ENCODE data around the gene FAM13A. TPM values are rescaled to one million over a fixed set of nuclear protein-coding genes. Genes with fewer than 3 reads are reported as not detected.

FAM13A gene
- total and polyA plus RNA-seq, 2 of the 8 experiments (the other 6 are each of a cell fraction or from before 2014, with no cell fraction given) = 7.1 to 16.5 TPM

GRCh38 chr4:89026542-89026941, 30.4 kb downstream of the FAM13A start:
- H3K27ac ChIP-seq (ENCODE audit: low read depth, low read length) = no peak overlapping the region
- ChIA-PET CTCF (ENCODE audit: partially characterized antibody) (interaction anchor here (12.0 kb wide), 1 partner anchor 211 kb away, joined by 224 read pairs; no protein-coding TSS in a partner anchor), POLR2A (ENCODE audit: partially characterized antibody) (no interaction called here)
- H4K5ac ChIP-seq (ENCODE audit: insufficient read length, low read depth, low read length) = no peak overlapping the region
- no peaks in the 10 kb centered on the region for H3K23me2 ChIP-seq (ENCODE audit: low read depth, low read length)
- WGBS, 2 experiments (ENCODE audit: extremely low coverage in 1 of 2, insufficient coverage in 1 of 2, insufficient read length in 1 of 2, insufficient replicate concordance in 2 of 2, low coverage in 1 of 2, low lambda C conversion rate in 2 of 2, missing lambda C conversion rate in 1 of 2) = 85% methylated on average over 3 of the region's 3 CpGs; no CpG with 5 or more reads in 1 of the 2 experiments
- DNase-seq (ENCODE audit: low read depth in 1 of 2, low spot score in 2 of 2) = no peak
- no peak overlapping the region for H3K4me2 ChIP-seq (ENCODE audit: insufficient read depth in 1 of 2, low read depth in 2 of 2, low read length in 2 of 2)
- H2AK5ac ChIP-seq (ENCODE audit: low read depth, low read length) = no peak overlapping the region
- no peak overlapping the region for H2BK5ac ChIP-seq (ENCODE audit: low read depth, low read length)
- H3K14ac ChIP-seq (ENCODE audit: insufficient read length) = no peak overlapping the region
- no peaks in the 10 kb centered on the region; the same call in 1 of the 2 replicates for H3K79me1 ChIP-seq (ENCODE audit: low read depth, low read length)
- TF ChIP-seq EZH2 (IDR thresholded peaks at IDR 0.05; ENCODE audit: low read depth, low read length, severe bottlenecking) = no peak
- H4K20me1 ChIP-seq (replicated peaks in 1 of 2; ENCODE audit: control insufficient read depth in 1 of 2, insufficient read depth in 2 of 2, low read length in 2 of 2) = no peaks in the 10 kb centered on the region
- no peak for FAIRE-seq
- no peak overlapping the region for H2BK12ac ChIP-seq (ENCODE audit: low read depth, low read length)
- no peaks in the 10 kb centered on the region for H3K9me3 ChIP-seq (ENCODE audit: insufficient read depth in 2 of 2, low read depth in 1 of 2, low read length in 1 of 2)
- H2BK20ac ChIP-seq (ENCODE audit: low read length) = no peak overlapping the region
- no peak overlapping the region for H3K9ac ChIP-seq (replicated peaks in 1 of 4; ENCODE audit: extremely low read depth in 1 of 4, low read depth in 3 of 4, low read length in 3 of 4)
- H3K27me3 ChIP-seq (replicated peaks in 1 of 4; ENCODE audit: control insufficient read depth in 3 of 4, extremely low read depth in 1 of 4, insufficient read depth in 3 of 4, low read length in 3 of 4) = no peaks in the 10 kb centered on the region
- no peak overlapping the region for H4K8ac ChIP-seq (ENCODE audit: extremely low read depth, insufficient read depth, low read length)
- no peak overlapping the region for H2BK120ac ChIP-seq (replicated peaks; ENCODE audit: low read depth, low read length)
- no peak overlapping the region for H2AFZ ChIP-seq (ENCODE audit: low read length)
- H3K79me2 ChIP-seq (ENCODE audit: control insufficient read depth in 1 of 2, insufficient read depth in 2 of 2, low read length in 2 of 2) = peaks cover 0 to 12% of the 10 kb centered on the region in 2 experiments; a peak in 2 of 4 replicates
- no peak overlapping the region for H3K4ac ChIP-seq (replicated peaks; ENCODE audit: insufficient read length, low read depth, low read length)
- no peak overlapping the region for H3K56ac ChIP-seq (replicated peaks; ENCODE audit: insufficient read length, low read depth, low read length)
- no peaks in the 10 kb centered on the region for H3K4me1 ChIP-seq (replicated peaks in 1 of 4; ENCODE audit: control insufficient read depth in 3 of 4, insufficient read depth in 4 of 4, low read length in 3 of 4)
- no peak overlapping the region for H2BK15ac ChIP-seq (ENCODE audit: low read length)
- no peak overlapping the region for H3K23ac ChIP-seq (ENCODE audit: insufficient read length)
- no peak overlapping the region for H3K18ac ChIP-seq (ENCODE audit: extremely low read depth, low read length)
- no peak overlapping the region for H3K4me3 ChIP-seq (ENCODE audit: extremely low read depth in 1 of 4, insufficient read depth in 2 of 4, low read depth in 3 of 4, low read length in 4 of 4)
- H3K36me3 ChIP-seq (ENCODE audit: control insufficient read depth in 2 of 4, insufficient read depth in 4 of 4, low read length in 3 of 4) = 0 out of 8 replicates have a peak, but pooled peaks cover 0 to 2% (median 0%) of the 10 kb centered on the region in 4 experiments
- H4K91ac ChIP-seq (replicated peaks; ENCODE audit: insufficient read length, low read length) = no peak overlapping the region

All from H1 (cell line).